ENCODE measurements around the gene ZDHHC7. TPM values are rescaled to one million over a fixed set of nuclear protein-coding genes. Genes with fewer than 3 reads are reported as not detected.

The ZDHHC7 gene
- total RNA-seq, 1 donor from 2014 or later, result 53.4 TPM

GRCh38 chr16:85011846-85012284, 530 bp upstream of the ZDHHC7 start:
- DNase-seq (ENCODE audit: low read depth), result no peak
- Histone ChIP-seq H3K36me3 (ENCODE audit: control insufficient read depth, insufficient read depth, low read length) (no peaks in the 10 kb centered on the region), H3K4me3 (ENCODE audit: low read depth, low read length) (peak overlapping the region; percentile 74), H3K27me3 (ENCODE audit: control insufficient read depth, insufficient read depth, low read length) (no peaks in the 10 kb centered on the region)
- TF ChIP-seq CTCF (IDR thresholded peaks at IDR 0.05; ENCODE audit: insufficient read depth, low read length, poor library complexity, severe bottlenecking), result no peak

GRCh38 chr16:85010446-85010930, 847 bp downstream of the ZDHHC7 start:
- TF ChIP-seq CTCF (IDR thresholded peaks at IDR 0.05; ENCODE audit: insufficient read depth, low read length, poor library complexity, severe bottlenecking), result no peak
- Histone ChIP-seq H3K36me3 (ENCODE audit: control insufficient read depth, insufficient read depth, low read length) (no peaks in the 10 kb centered on the region), H3K27me3 (ENCODE audit: control insufficient read depth, insufficient read depth, low read length) (no peaks in the 10 kb centered on the region), H3K4me3 (ENCODE audit: low read depth, low read length) (peak overlapping the region; percentile 74)
- no peak for DNase-seq (ENCODE audit: low read depth)

- TF ChIP-seq CTCF (IDR thresholded peaks at IDR 0.05; ENCODE audit: insufficient read depth, low read length, poor library complexity, severe bottlenecking), result no peak
- Histone ChIP-seq H3K4me3 (ENCODE audit: low read depth, low read length) (no peak overlapping the region), H3K27me3 (ENCODE audit: control insufficient read depth, insufficient read depth, low read length) (no peaks in the 10 kb centered on the region), H3K36me3 (ENCODE audit: control insufficient read depth, insufficient read depth, low read length) (no peaks in the 10 kb centered on the region)
- DNase-seq (ENCODE audit: low read depth), result no peak
Measured at GRCh38 chr16:85008271-85008670, 3.1 kb downstream of the ZDHHC7 start.

GRCh38 chr16:85007496-85008214, 3.7 kb downstream of the ZDHHC7 start:
- H3K36me3 ChIP-seq (ENCODE audit: control insufficient read depth, insufficient read depth, low read length), result no peaks in the 10 kb centered on the region
- no peak for TF ChIP-seq CTCF (IDR thresholded peaks at IDR 0.05; ENCODE audit: insufficient read depth, low read length, poor library complexity, severe bottlenecking)
- H3K4me3 ChIP-seq (ENCODE audit: low read depth, low read length), result no peak overlapping the region
- DNase-seq (ENCODE audit: low read depth), result no peak
- H3K27me3 ChIP-seq (ENCODE audit: control insufficient read depth, insufficient read depth, low read length), result no peaks in the 10 kb centered on the region

DNA sequence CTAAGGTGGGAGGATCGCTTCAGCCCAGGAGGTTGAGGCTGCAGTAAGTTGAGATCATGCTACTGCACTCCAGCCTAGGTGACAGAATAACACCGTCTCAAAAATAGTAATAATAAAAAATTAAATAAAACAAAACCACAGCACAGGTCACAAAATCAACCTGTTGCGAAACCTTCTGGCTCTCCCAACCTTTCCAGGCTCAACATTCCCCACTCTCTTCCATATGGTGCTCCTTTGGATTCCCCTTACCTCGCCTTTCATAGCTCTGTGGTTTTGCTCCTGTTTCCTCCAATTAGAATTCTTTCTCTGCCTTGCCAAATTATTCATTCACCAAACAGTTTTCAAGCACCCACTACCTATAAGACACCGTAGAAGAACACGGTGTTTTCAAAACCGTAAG, 4.7 kb downstream of the ZDHHC7 start:
- no peak for DNase-seq (ENCODE audit: low read depth)

More for the DNA sequence above, 4.7 kb downstream of the ZDHHC7 start:
- Histone ChIP-seq H3K4me3 (ENCODE audit: low read depth, low read length) (no peak overlapping the region), H3K27me3 (ENCODE audit: control insufficient read depth, insufficient read depth, low read length) (no peaks in the 10 kb centered on the region), H3K36me3 (ENCODE audit: control insufficient read depth, insufficient read depth, low read length) (no peaks in the 10 kb centered on the region)
- TF ChIP-seq CTCF (IDR thresholded peaks at IDR 0.05; ENCODE audit: insufficient read depth, low read length, poor library complexity, severe bottlenecking), result no peak

All from kidney epithelial cell (primary cell).